ENCODE results near the gene KRTAP10-7.

DNA sequence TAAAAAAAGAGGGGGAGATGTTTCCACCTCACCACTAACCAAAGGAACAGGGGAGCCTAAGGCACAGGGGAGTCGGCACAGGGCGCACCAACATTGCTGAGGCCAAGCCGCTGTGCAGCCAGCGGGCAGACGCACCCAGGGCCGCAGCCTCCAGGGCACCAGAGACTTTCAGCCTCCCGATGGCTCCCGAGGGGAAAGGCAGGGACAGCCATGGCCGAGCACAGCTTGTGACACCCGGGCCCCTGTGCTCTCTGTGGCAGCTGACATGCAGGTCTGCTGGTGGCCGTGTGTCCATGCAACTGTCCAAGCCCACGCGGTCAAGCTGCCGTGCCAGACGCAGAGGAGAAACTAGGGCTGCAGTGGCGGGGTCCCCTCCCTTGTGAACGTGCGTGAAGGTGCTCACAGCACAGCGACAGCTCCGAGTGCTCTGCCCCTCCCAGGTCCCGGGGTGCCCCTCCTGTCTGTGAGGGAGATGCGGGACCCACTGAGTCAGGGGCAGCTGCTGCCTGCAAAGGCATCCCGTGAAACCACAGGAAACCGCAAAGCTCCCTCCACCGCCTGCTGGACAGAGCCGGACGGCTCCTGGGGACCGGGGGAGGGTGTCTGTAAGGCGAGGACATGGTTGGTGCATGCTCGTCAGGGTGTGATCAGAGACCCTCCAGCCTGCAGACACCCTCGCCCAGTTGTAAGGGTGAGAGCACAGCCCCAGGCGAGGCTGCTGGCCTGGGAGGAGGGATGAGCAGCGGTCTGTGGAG is 48.3 kb downstream of the KRTAP10-7 start:
- TF ChIP-seq, protein P1, sequence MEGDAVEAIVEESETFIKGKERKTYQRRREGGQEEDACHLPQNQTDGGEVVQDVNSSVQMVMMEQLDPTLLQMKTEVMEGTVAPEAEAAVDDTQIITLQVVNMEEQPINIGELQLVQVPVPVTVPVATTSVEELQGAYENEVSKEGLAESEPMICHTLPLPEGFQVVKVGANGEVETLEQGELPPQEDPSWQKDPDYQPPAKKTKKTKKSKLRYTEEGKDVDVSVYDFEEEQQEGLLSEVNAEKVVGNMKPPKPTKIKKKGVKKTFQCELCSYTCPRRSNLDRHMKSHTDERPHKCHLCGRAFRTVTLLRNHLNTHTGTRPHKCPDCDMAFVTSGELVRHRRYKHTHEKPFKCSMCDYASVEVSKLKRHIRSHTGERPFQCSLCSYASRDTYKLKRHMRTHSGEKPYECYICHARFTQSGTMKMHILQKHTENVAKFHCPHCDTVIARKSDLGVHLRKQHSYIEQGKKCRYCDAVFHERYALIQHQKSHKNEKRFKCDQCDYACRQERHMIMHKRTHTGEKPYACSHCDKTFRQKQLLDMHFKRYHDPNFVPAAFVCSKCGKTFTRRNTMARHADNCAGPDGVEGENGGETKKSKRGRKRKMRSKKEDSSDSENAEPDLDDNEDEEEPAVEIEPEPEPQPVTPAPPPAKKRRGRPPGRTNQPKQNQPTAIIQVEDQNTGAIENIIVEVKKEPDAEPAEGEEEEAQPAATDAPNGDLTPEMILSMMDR (IDR thresholded peaks at IDR 0.05) = no peak
- TF ChIP-seq POLR2A (IDR thresholded peaks at IDR 0.05) (no peak), EP300 (IDR thresholded peaks at IDR 0.05) (no peak)

All from tibial nerve (tissue), 4 donors.